Measurements from ENCODE around the gene TCP10L. TPM values are rescaled to one million over a fixed set of nuclear protein-coding genes. Genes with fewer than 3 reads are reported as not detected.
"Not testable (repeated sequence)": the region's sequence is repeated elsewhere in the genome, so short reads cannot be mapped to it uniquely, and the experiment has no call there.

Gene TCP10L
- total RNA-seq, 3 donors from 2014 or later: 0.14 to 2.1 TPM; not detected in 1

DNA sequence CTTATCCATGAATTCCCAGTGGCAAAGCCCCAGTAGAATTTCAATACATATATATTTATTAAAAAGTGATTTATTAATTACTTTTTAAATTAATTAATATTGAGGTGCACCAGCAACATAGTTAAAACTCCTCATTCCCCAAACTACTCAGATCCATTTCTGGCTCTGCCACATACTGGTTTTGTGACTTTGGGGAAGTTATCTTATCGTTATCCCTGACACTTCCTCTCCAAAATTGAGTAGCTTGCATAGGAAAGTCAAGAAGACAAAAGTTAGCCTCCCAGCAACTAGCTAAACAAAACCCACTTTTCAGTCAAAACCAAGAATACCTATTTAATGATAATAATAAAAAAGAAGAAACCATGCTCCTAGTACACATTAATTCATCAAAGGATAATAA lies 35.9 kb downstream of the TCP10L start:
- H3K9me3 ChIP-seq: no peaks in the 10 kb centered on the region
- DNase-seq: no peak
- TF ChIP-seq CTCF (IDR thresholded peaks at IDR 0.05): no peak
- no peak for ATAC-seq
- H3K4me3 ChIP-seq: no peak overlapping the region
- no peaks in the 10 kb centered on the region for H3K4me1 ChIP-seq (ENCODE audit: low read depth)
- H3K36me3 ChIP-seq (ENCODE audit: low read depth): no peaks in the 10 kb centered on the region
- intact Hi-C loops (cut with DNase I, micrococcal nuclease): no loop called here

GRCh38 chr21:32548978-32549377 lies 36.3 kb downstream of the TCP10L start:
- Histone ChIP-seq H3K4me1 (ENCODE audit: low read depth) (no peaks in the 10 kb centered on the region), H3K9me3 (no peaks in the 10 kb centered on the region), H3K4me3 (no peak overlapping the region), H3K36me3 (ENCODE audit: low read depth) (no peaks in the 10 kb centered on the region)
- TF ChIP-seq CTCF (IDR thresholded peaks at IDR 0.05): no peak
- ATAC-seq: no peak
- intact Hi-C loops (cut with DNase I, micrococcal nuclease): no loop called here
- no peak for DNase-seq

- intact Hi-C loops (cut with DNase I, micrococcal nuclease): no loop called here
- H3K9me3 ChIP-seq: no peaks in the 10 kb centered on the region
- ATAC-seq: no peak
- no peaks in the 10 kb centered on the region for H3K36me3 ChIP-seq (ENCODE audit: low read depth)
- no peak for TF ChIP-seq CTCF (IDR thresholded peaks at IDR 0.05)
- no peak overlapping the region for H3K4me3 ChIP-seq
- no peaks in the 10 kb centered on the region for H3K4me1 ChIP-seq (ENCODE audit: low read depth)
- DNase-seq: no peak
Measured at GRCh38 chr21:32547018-32547417, 38.3 kb downstream of the TCP10L start.

GRCh38 chr21:32545948-32546441 lies 39.3 kb downstream of the TCP10L start:
- Histone ChIP-seq H3K4me1 (ENCODE audit: low read depth) (no peaks in the 10 kb centered on the region), H3K9me3 (no peaks in the 10 kb centered on the region), H3K36me3 (ENCODE audit: low read depth) (no peaks in the 10 kb centered on the region), H3K4me3 (no peak overlapping the region)
- DNase-seq (no peak), ATAC-seq (no peak)
- intact Hi-C loops (cut with DNase I, micrococcal nuclease): no loop called here
- no peak for TF ChIP-seq CTCF (IDR thresholded peaks at IDR 0.05)

DNA sequence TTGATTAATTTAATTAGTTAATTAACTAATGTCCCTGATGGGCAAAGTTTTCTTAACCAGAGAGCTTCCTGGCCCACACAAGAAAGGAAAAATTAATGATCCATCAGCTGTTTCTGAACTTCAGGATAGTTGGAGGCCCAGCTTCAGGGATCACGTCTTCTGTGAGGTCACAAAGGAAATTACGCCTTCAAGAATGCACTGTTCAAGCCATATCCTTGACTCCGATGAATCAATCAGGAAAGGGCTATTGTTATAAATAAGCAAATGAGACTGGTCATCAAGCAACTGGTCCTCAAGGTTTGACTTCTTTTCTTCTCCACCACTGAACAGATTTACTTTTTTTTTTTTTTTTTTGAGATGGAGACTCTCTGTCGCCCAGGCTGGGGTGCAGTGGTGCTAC lies 40.6 kb downstream of the TCP10L start:
- Histone ChIP-seq H3K36me3 (ENCODE audit: low read depth) (no peaks in the 10 kb centered on the region), H3K4me3 (no peak overlapping the region), H3K9me3 (no peaks in the 10 kb centered on the region), H3K4me1 (ENCODE audit: low read depth) (no peaks in the 10 kb centered on the region)
- ATAC-seq: no peak
- no peak for DNase-seq
- intact Hi-C loops (cut with DNase I, micrococcal nuclease): no loop called here
- no peak for TF ChIP-seq CTCF (IDR thresholded peaks at IDR 0.05)

GRCh38 chr21:32543975-32544374 lies 41.3 kb downstream of the TCP10L start:
- no peaks in the 10 kb centered on the region for H3K36me3 ChIP-seq (ENCODE audit: low read depth)
- no peak overlapping the region for H3K4me3 ChIP-seq
- no peak for TF ChIP-seq CTCF (IDR thresholded peaks at IDR 0.05)
- intact Hi-C loops (cut with DNase I, micrococcal nuclease): no loop called here
- ATAC-seq: no peak
- no peak for DNase-seq
- H3K4me1 ChIP-seq (ENCODE audit: low read depth): no peaks in the 10 kb centered on the region
- H3K9me3 ChIP-seq: no peaks in the 10 kb centered on the region

DNA sequence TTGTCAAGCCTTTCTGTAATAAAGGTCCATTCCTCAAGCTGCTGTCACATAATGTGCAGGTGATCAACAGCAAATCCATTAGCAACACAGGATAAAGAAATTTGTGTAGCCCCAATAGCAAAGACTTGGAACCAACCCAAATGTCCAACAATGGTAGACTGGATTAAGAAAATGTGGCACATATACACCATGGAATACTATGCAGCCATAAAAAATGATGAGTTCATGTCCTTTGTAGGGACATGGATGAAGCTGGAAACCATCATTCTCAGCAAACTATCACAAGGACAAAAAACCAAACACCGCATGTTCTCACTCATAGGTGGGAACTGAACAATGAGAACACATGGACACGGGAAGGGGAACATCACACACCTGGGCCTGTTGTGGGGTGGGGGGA lies 42.3 kb downstream of the TCP10L start:
- ATAC-seq; H3K4me3 ChIP-seq; intact Hi-C loops (cut with DNase I, micrococcal nuclease); H3K4me1 ChIP-seq (ENCODE audit: low read depth); DNase-seq; H3K36me3 ChIP-seq (ENCODE audit: low read depth); H3K9me3 ChIP-seq: not testable (repeated sequence)
